Heart right ventricle (tissue), 16 donors: ENCODE data around the gene F10. TPM values are rescaled to one million over a fixed set of nuclear protein-coding genes. Genes with fewer than 3 reads are reported as not detected.
"Not testable (repeated sequence)": the region's sequence is repeated elsewhere in the genome, so short reads cannot be mapped to it uniquely, and the experiment has no call there.

Experiments
- ATAC-seq, 8 donors: fragments of 200-7000 bp; cut with Tn5 transposase; one replicate each; pipeline ENCODE4 v1.9.1; 2020; ENCODE audit warnings: mild to moderate bottlenecking in 8 of 8, moderate library complexity in 8 of 8, moderate number of reproducible peaks in 1 of 8
- DNase-seq, 2 donors: peaks; one replicate each; pipeline ENCODE4 v3.0.0-alpha.2; 2020
- H3K27ac ChIP-seq, 10 donors: fragments of 200-600 bp; sonication (generic) in 2 of 10; one replicate each; pipeline versions ENCODE4 v1.5.0 to v1.8.0; 2020 to 2022; ENCODE audit warnings: mild to moderate bottlenecking in 3 of 10
- H3K27me3 ChIP-seq, 7 donors: fragments of 200-600 bp; one replicate each; pipeline ENCODE4 v1.8.0; 2021 to 2022; ENCODE audit warnings: mild to moderate bottlenecking in 2 of 7
- H3K36me3 ChIP-seq, 9 donors: fragments of 200-600 bp; sonication (generic) in 1 of 9; one replicate each; pipeline versions ENCODE4 v1.5.0 to v1.8.0; 2020 to 2022; ENCODE audit warnings: mild to moderate bottlenecking in 2 of 9
- H3K4me1 ChIP-seq, 9 donors: fragments of 200-600 bp; sonication (generic) in 1 of 9; one replicate each; pipeline versions ENCODE4 v1.5.0 to v1.8.0; 2020 to 2022; ENCODE audit warnings: mild to moderate bottlenecking in 4 of 9
- H3K4me3 ChIP-seq, 10 donors: fragments of 200-600 bp; sonication (generic) in 2 of 10; one replicate each; pipeline versions ENCODE4 v1.5.0 to v1.8.0; 2020 to 2022; ENCODE audit warnings: mild to moderate bottlenecking in 7 of 10, moderate library complexity in 2 of 10
- H3K9me3 ChIP-seq, 11 donors: fragments of 200-600 bp in 10 of 11; sonication (generic) in 2 of 11; one replicate each; pipeline versions ENCODE4 v1.5.0 to v1.8.0; 2013 to 2022; ENCODE audit warnings: mild to moderate bottlenecking in 2 of 11, control low read depth in 1 of 11, moderate library complexity in 1 of 11
- CTCF ChIP-seq, 9 donors: fragments of 200-600 bp; sonication (generic) in 2 of 9; IDR thresholded peaks; one replicate each; pipeline versions ENCODE4 v1.5.0 to v1.8.0; 2021 to 2022; ENCODE audit warnings: antibody characterized with exemption in 9 of 9, mild to moderate bottlenecking in 5 of 9, moderate library complexity in 1 of 9
- WGBS, 2 donors: extraction: QIAGEN DNeasy Blood & Tissue Kit; methylation state at CpG; one replicate each; pipeline ENCODE4 v1.1.7; 2013; ENCODE audit warnings: inconsistent platforms in 1 of 2; 5-methylcytosine and 5-hydroxymethylcytosine counted together
- intact Hi-C, 10 donors: fragments of 100-400 bp; cut with DNase I; formaldehyde crosslinking; loops; one replicate each; pipeline versions ENCODE4 v1.11.1 to v1.14.2; 2022
- polyA plus RNA-seq, 2 donors: library from polyadenylated mRNA; stranded (reverse); fragments of 200-250 nt; gene quantifications; one replicate each; pipeline ENCODE4 v1.2.3, GENCODE V29; 2013
- total RNA-seq, 10 donors: library from RNA; stranded (reverse); fragmentation: NEBNext Ultra II Directional in 3 of 10; extraction: Animal tissue kit (Norgen Biotek cat#: 25700) in 3 of 10; gene quantifications; one replicate each; pipeline versions ENCODE4 v1.2.1 to v1.2.4, GENCODE V29; 2021 to 2023
- donor health status: Arrhythmogenic right ventricular cardiomyopathy.
- donor health status: ischemic (EF 13 %, LVEDD 7.1; RV severe dilation, severe dysfunction).
- donor health status: healthy with polysubstance abuse.
- donor health status: DM: no; HTN: yes; CAD: no.
- donor health status: DM: no; HTN: no; CAD: no.
- donor health status: ischemic (EF 25% LVEDD 6.9; RV normal size, moderate dysfunction).
- donor health status: ischemic (EF 25% LVEDD 5.7; RV mildly dilated, moderate dysfunction).
- donor health status: healthy.
- donor health status: DM: yes; HTN: yes; CAD: no.
- donor health status: Ischemic cardiomyopathy.
- donor health status: ischemic (EF 35%, LVEDD 5.7; RV mildly dilated, moderate dysfunction).
- donor health status: nonischemic (EF 11% LVEDD 7.7; RV severe dilation, severe dysfunction).
- donor health status: DM: yes; HTN: yes; CAD: no.
- donor health status: PGD.
- donor health status: ischemic (EF 29% LVEDD 5.4; RV normal size, mild dysfunction).
- donor health status: nonischemic (EF 23%, LVEDD 6.1; RV moderate dilation, normal function).

F10 gene
- total and polyA plus RNA-seq, 12 donors: 1.7 to 15.1 (median 6.3) TPM

- ATAC-seq (peak in 1 of 8 donors; percentile 39), DNase-seq (no peak)
- peaks cover 6 to 19% (median 12%) of the 10 kb centered on the region in 9 donors for H3K4me1 ChIP-seq
- H3K27me3 ChIP-seq: peaks cover 17 to 25% (median 21%) of the 10 kb centered on the region in 7 donors
- no peak overlapping the region for H3K27ac ChIP-seq
- H3K36me3 ChIP-seq: no peaks in the 10 kb centered on the region
- no peaks in the 10 kb centered on the region for H3K9me3 ChIP-seq
- WGBS, 2 donors: 20 to 21% methylated on average over 49 of the region's 49 CpGs
- peak overlapping the region; percentile 26 to 60 (median 50) for H3K4me3 ChIP-seq
- TF ChIP-seq CTCF (IDR thresholded peaks at IDR 0.05): no peak
- intact Hi-C loops: no loop called here
These were observed 11.7 kb upstream of the F10 start for GRCh38 chr13:113110852-113111315.

- Histone ChIP-seq H3K27me3 (peaks cover 17 to 23% (median 21%) of the 10 kb centered on the region in 7 donors), H3K4me1 (peaks cover 6 to 19% (median 12%) of the 10 kb centered on the region in 9 donors)
- DNase-seq, H3K36me3 ChIP-seq, H3K27ac ChIP-seq, intact Hi-C loops, H3K4me3 ChIP-seq, H3K9me3 ChIP-seq, ATAC-seq: not testable (repeated sequence)
- WGBS, 2 donors: 90 to 93% methylated on average over 5 of the region's 5 CpGs
These were observed 10.8 kb upstream of the F10 start for GRCh38 chr13:113111821-113112220.

- DNase-seq, H3K9me3 ChIP-seq, ATAC-seq, H3K27ac ChIP-seq, H3K36me3 ChIP-seq, H3K4me3 ChIP-seq, intact Hi-C loops: not testable (repeated sequence)
- WGBS, 2 donors: 81 to 85% methylated on average over 1 of the region's 1 CpG
- Histone ChIP-seq H3K4me1 (peaks cover 6 to 19% (median 12%) of the 10 kb centered on the region in 9 donors), H3K27me3 (peaks cover 17 to 22% (median 21%) of the 10 kb centered on the region in 7 donors)
These were observed 10.1 kb upstream of the F10 start for GRCh38 chr13:113112475-113112874.

- 74 to 78% methylated on average over 9 of the region's 9 CpGs for WGBS, 2 donors
- intact Hi-C loops: no loop called here
- H3K27me3 ChIP-seq: peaks cover 17 to 22% (median 21%) of the 10 kb centered on the region in 7 donors
- H3K4me1 ChIP-seq: peaks cover 6 to 19% (median 12%) of the 10 kb centered on the region in 9 donors
- H3K9me3 ChIP-seq: no peaks in the 10 kb centered on the region
- no peaks in the 10 kb centered on the region for H3K36me3 ChIP-seq
- no peak overlapping the region for H3K27ac ChIP-seq
- no peak overlapping the region for H3K4me3 ChIP-seq
- no peak for DNase-seq
- no peak for TF ChIP-seq CTCF (IDR thresholded peaks at IDR 0.05)
- no peak for ATAC-seq
These were observed 9.4 kb upstream of the F10 start for GRCh38 chr13:113112893-113113845.

- WGBS, 2 donors: 95 to 98% methylated on average over 8 of the region's 8 CpGs
- no peak for TF ChIP-seq CTCF (IDR thresholded peaks at IDR 0.05)
- Histone ChIP-seq H3K4me1 (peaks cover 6 to 19% (median 12%) of the 10 kb centered on the region in 9 donors), H3K36me3 (no peaks in the 10 kb centered on the region), H3K27ac (no peak overlapping the region), H3K27me3 (peaks cover 17 to 22% (median 21%) of the 10 kb centered on the region in 7 donors), H3K4me3 (no peak overlapping the region), H3K9me3 (no peaks in the 10 kb centered on the region)
- intact Hi-C loops: no loop called here
- ATAC-seq: no peak
- DNase-seq: no peak
These were observed 8.7 kb upstream of the F10 start for GRCh38 chr13:113113846-113114271.
